K562 treated with DMSO at 1 percent for 12 hours (cell line): ENCODE results near the gene MARCHF7. TPM values are rescaled to one million over a fixed set of nuclear protein-coding genes. Genes with fewer than 3 reads are reported as not detected.

Experiments
- total RNA-seq: library from RNA; unstranded; fragments of 300-600 nt; gene quantifications from 2 replicates; pipeline ENCODE4 v1.2.3, GENCODE V29; 2022; ENCODE audit not compliant: insufficient read depth

The MARCHF7 gene, protein sequence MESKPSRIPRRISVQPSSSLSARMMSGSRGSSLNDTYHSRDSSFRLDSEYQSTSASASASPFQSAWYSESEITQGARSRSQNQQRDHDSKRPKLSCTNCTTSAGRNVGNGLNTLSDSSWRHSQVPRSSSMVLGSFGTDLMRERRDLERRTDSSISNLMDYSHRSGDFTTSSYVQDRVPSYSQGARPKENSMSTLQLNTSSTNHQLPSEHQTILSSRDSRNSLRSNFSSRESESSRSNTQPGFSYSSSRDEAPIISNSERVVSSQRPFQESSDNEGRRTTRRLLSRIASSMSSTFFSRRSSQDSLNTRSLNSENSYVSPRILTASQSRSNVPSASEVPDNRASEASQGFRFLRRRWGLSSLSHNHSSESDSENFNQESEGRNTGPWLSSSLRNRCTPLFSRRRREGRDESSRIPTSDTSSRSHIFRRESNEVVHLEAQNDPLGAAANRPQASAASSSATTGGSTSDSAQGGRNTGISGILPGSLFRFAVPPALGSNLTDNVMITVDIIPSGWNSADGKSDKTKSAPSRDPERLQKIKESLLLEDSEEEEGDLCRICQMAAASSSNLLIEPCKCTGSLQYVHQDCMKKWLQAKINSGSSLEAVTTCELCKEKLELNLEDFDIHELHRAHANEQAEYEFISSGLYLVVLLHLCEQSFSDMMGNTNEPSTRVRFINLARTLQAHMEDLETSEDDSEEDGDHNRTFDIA
- 27.5 and 90.1 TPM in 2 replicates for total RNA-seq

DNA sequence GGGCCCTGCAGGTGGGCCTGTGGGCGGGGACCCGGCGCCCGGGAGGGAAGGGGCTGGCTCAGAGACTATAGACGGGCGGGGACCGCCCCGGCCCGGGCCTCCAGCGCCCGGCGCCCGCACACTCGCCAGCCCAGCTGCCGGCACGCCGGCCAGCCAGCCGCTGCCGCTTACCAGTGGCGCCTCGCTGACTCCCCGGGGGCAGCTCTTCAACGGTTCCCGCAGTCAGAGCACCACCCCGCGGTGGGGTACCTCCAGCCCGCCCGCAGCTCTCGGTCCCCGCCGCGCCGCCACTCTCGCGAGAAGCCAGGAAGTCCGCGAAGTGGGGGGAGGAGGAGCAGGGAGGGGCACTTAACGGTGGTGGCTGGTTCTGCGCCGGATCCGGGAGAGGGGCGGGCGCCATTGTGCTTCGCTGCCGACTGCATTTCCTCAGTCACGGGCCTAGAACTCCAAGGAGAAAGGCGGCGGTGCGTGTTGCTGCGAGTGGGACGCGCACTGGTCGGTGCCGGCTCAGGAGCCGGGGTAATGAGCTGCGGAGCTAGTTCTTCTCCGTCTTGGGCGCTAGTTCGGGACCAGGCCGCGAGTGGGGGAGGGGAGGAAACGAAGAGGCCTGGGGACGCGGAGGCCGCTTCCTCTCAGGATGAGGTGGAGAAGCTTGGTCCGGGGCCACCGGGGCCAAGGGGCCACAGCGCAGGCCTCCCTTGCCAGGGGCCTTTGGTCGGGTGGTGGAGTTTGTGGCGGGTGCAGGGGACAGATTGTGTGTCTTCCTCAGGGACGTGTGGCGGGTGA is at the start of gene MARCHF7:
Gene MARCHF7 (plus strand): TSS at position 364 of the 786 bp plus-strand sequence. CDS start 16,517 bp downstream, outside the sequence.

Other genes starting within 250 kb of the MARCHF7 start
- 10.9 and 30.7 TPM in 2 replicates for gene BAZ2B, start 96.0 kb upstream of the MARCHF7 start, total RNA-seq
- not detected in 2 replicates for gene CD302, start 85.7 kb downstream of the MARCHF7 start, total RNA-seq
- gene LY75, start 192.2 kb downstream of the MARCHF7 start, total RNA-seq, result not detected in 2 replicates